Adrenal gland (tissue), 5 donors: ENCODE measurements around the gene KCTD5.
"Not testable (repeated sequence)": the region's sequence is repeated elsewhere in the genome, so short reads cannot be mapped to it uniquely, and the experiment has no call there.

Experiments used
- CTCF ChIP-seq, 6 experiments: fragments of 450-650 bp in 4 of 6; fragments of 200-600 bp in 2 of 6; sonication (generic) in 1 of 6; IDR thresholded peaks; 1 replicate in 5 of 6; 2 replicates in 1 of 6; pipeline versions ENCODE4 v1.5.1 to v1.8.0; 2016 to 2021; ENCODE audit warnings: antibody characterized with exemption in 6 of 6, mild to moderate bottlenecking in 2 of 6, moderate library complexity in 1 of 6
- POLR2A ChIP-seq, 2 donors: fragments of 450-650 bp; IDR thresholded peaks; one replicate each; pipeline ENCODE4 v1.6.1; 2017; ENCODE audit warnings: antibody characterized with exemption in 2 of 2, mild to moderate bottlenecking in 2 of 2, moderate library complexity in 1 of 2
- donor health status: DM: no; HTN: no; CAD: no.

DNA sequence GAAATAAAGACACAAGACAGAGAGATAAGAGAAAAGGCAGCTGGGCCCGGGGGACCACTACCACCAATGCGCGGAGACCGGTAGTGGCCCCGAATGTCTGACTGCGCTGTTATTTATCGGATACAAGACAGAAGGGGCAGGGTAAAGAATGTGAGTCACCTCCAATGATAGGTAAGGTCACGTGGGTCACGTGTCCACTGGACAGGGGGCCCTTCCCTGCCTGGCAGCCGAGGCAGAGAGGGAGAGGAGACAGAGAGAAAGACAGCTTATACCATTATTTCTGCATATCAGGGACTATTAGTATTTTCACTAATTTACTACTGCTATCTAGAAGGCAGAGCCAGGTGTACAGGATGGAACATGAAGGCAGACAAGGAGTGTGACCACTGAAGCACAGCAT, 12.7 kb upstream of the KCTD5 start:
- not testable (repeated sequence) for TF ChIP-seq CTCF, POLR2A (IDR thresholded peaks at IDR 0.05)
